ENCODE results near the gene MCC.

MCC gene

DNA sequence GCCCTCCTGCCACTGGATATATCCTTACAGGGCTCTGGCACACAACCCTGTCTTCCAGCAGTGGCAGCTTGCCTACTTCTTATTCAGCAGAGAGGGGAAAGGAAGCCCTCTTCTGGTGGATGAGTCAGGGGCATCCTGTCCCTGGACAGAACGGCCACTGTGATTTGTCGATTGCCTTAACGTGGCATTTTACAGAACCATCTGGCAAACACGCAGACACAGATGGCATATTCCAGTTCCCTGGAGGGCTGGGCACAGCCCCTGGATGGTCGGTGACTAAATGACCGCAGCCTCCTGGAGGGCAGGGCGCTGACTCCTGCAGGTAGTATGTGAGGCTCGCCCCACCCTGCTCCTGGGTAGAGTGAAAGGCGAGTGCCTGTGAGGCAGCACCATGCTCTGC is 449.5 kb downstream of the MCC start:
- Histone ChIP-seq H3K4me3 (ENCODE audit: low read length) (no peak overlapping the region), H3K27ac (ENCODE audit: low read length) (no peak overlapping the region), H3K27me3 (ENCODE audit: control insufficient read depth, insufficient read depth, low read length) (no peaks in the 10 kb centered on the region), H3K4me1 (ENCODE audit: control insufficient read depth, low read depth, low read length) (peaks cover 21% of the 10 kb centered on the region), H3K9me3 (ENCODE audit: control insufficient read depth, low read depth, low read length) (no peaks in the 10 kb centered on the region), H3K36me3 (ENCODE audit: control insufficient read depth, low read depth, low read length) (peaks cover 6% of the 10 kb centered on the region), H3K9ac (ENCODE audit: low read length) (no peak overlapping the region)

- Histone ChIP-seq H3K9me3 (ENCODE audit: control insufficient read depth, low read depth, low read length) (no peaks in the 10 kb centered on the region), H3K4me1 (ENCODE audit: control insufficient read depth, low read depth, low read length) (peaks cover 23% of the 10 kb centered on the region), H3K36me3 (ENCODE audit: control insufficient read depth, low read depth, low read length) (peaks cover 3% of the 10 kb centered on the region), H3K27me3 (ENCODE audit: control insufficient read depth, insufficient read depth, low read length) (no peaks in the 10 kb centered on the region), H3K9ac (ENCODE audit: low read length) (no peak overlapping the region), H3K4me3 (ENCODE audit: low read length) (no peak overlapping the region), H3K27ac (ENCODE audit: low read length) (no peak overlapping the region)
Measured at GRCh38 chr5:113038136-113038535, 450.1 kb downstream of the MCC start.

- no peak overlapping the region for H3K9ac ChIP-seq (ENCODE audit: low read length)
- no peak overlapping the region for H3K4me3 ChIP-seq (ENCODE audit: low read length)
- no peak overlapping the region for H3K27ac ChIP-seq (ENCODE audit: low read length)
- H3K27me3 ChIP-seq (ENCODE audit: control insufficient read depth, insufficient read depth, low read length): no peaks in the 10 kb centered on the region
- no peaks in the 10 kb centered on the region for H3K9me3 ChIP-seq (ENCODE audit: control insufficient read depth, low read depth, low read length)
- H3K4me1 ChIP-seq (ENCODE audit: control insufficient read depth, low read depth, low read length): peaks cover 26% of the 10 kb centered on the region
- H3K36me3 ChIP-seq (ENCODE audit: control insufficient read depth, low read depth, low read length): no peaks in the 10 kb centered on the region
Measured at GRCh38 chr5:113036826-113037225, 451.4 kb downstream of the MCC start.

GRCh38 chr5:113036321-113036720 is 451.9 kb downstream of the MCC start:
- Histone ChIP-seq H3K36me3 (ENCODE audit: control insufficient read depth, low read depth, low read length) (no peaks in the 10 kb centered on the region), H3K9ac (ENCODE audit: low read length) (no peak overlapping the region), H3K4me3 (ENCODE audit: low read length) (no peak overlapping the region), H3K27me3 (ENCODE audit: control insufficient read depth, insufficient read depth, low read length) (no peaks in the 10 kb centered on the region), H3K27ac (ENCODE audit: low read length) (no peak overlapping the region), H3K9me3 (ENCODE audit: control insufficient read depth, low read depth, low read length) (no peaks in the 10 kb centered on the region), H3K4me1 (ENCODE audit: control insufficient read depth, low read depth, low read length) (peaks cover 30% of the 10 kb centered on the region)

DNA sequence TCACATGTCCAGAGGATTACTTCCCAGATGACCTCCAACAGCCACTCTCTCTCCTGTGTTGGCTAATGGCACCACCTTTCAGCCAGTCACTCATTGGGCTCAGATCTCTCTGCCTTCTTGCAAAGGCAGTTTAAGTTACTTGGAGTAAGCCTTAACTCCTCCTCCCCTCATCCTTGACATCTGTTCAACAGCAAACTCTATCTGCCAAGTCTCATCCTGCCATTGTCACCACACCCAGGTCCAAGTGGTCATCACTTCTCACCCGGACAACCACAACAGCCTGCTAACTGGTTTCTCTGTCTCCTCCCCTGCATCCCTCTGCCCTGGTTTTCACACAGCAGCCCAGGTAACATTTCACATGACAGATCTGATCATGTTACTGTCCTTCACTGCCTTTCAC is 453.2 kb downstream of the MCC start:
- Histone ChIP-seq H3K9me3 (ENCODE audit: control insufficient read depth, low read depth, low read length) (no peaks in the 10 kb centered on the region), H3K27me3 (ENCODE audit: control insufficient read depth, insufficient read depth, low read length) (no peaks in the 10 kb centered on the region), H3K4me3 (ENCODE audit: low read length) (no peak overlapping the region), H3K4me1 (ENCODE audit: control insufficient read depth, low read depth, low read length) (peaks cover 41% of the 10 kb centered on the region), H3K27ac (ENCODE audit: low read length) (no peak overlapping the region), H3K9ac (ENCODE audit: low read length) (no peak overlapping the region), H3K36me3 (ENCODE audit: control insufficient read depth, low read depth, low read length) (no peaks in the 10 kb centered on the region)

DNA sequence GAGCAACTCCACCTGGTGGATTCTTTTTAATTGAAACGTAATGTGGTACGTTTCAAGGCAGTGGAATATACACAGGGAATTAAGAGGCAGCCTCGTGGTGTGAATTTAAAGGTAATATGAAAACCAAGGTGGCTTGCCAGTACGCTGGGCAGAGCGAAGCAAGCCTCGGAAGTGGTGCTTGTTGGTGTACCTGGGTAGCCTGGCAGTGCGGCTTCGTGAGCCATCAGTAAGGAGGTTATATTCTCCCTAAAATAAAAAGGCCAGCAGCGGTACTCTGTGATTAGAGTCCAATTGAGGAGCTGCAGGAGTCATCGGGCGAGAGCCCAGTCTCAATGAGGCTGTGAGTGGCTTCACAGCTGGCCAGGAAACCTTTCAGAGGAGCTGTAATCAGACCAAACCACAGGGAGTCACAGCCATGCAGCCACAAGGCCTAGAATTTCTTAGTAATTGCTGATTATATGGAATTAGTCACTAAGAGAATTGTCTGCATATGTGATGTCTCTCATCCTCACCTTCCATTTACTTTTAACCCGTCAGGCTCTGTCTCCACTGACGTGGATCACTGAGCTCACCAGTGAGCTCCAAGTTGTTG is 454.0 kb downstream of the MCC start:
- peaks cover 42% of the 10 kb centered on the region for H3K4me1 ChIP-seq (ENCODE audit: control insufficient read depth, low read depth, low read length)
- no peaks in the 10 kb centered on the region for H3K27me3 ChIP-seq (ENCODE audit: control insufficient read depth, insufficient read depth, low read length)
- H3K9ac ChIP-seq (ENCODE audit: low read length): no peak overlapping the region
- H3K27ac ChIP-seq (ENCODE audit: low read length): no peak overlapping the region
- H3K4me3 ChIP-seq (ENCODE audit: low read length): no peak overlapping the region
- no peaks in the 10 kb centered on the region for H3K36me3 ChIP-seq (ENCODE audit: control insufficient read depth, low read depth, low read length)
- no peaks in the 10 kb centered on the region for H3K9me3 ChIP-seq (ENCODE audit: control insufficient read depth, low read depth, low read length)

DNA sequence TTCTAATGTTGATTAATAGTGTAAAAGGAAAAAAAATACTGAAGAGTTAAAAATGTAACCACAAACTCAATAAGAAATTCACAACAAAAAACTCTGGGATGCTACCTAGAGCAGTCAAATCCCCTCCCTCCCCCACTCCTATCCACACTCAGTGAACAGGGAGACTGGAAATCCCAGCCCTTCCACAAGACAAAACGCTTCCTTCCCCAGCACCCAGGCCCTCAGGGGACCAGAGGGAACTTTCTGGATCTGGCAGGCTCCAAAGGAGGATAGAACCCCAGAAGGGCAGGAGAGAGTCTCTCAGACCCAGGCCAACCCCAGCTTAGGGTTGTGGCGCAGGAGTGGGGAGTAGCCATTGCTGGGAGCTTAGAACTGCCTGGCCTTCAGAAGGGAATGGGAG is 456.7 kb downstream of the MCC start:
- H3K27me3 ChIP-seq (ENCODE audit: control insufficient read depth, insufficient read depth, low read length): no peaks in the 10 kb centered on the region
- peaks cover 37% of the 10 kb centered on the region for H3K4me1 ChIP-seq (ENCODE audit: control insufficient read depth, low read depth, low read length)
- peaks cover 22% of the 10 kb centered on the region for H3K36me3 ChIP-seq (ENCODE audit: control insufficient read depth, low read depth, low read length)

GRCh38 chr5:113031104-113031503 is 457.1 kb downstream of the MCC start:
- peaks cover 33% of the 10 kb centered on the region for H3K4me1 ChIP-seq (ENCODE audit: control insufficient read depth, low read depth, low read length)
- peaks cover 25% of the 10 kb centered on the region for H3K36me3 ChIP-seq (ENCODE audit: control insufficient read depth, low read depth, low read length)
- H3K27ac ChIP-seq (ENCODE audit: low read length): no peak overlapping the region
- no peak overlapping the region for H3K9ac ChIP-seq (ENCODE audit: low read length)
- H3K9me3 ChIP-seq (ENCODE audit: control insufficient read depth, low read depth, low read length): no peaks in the 10 kb centered on the region
- H3K4me3 ChIP-seq (ENCODE audit: low read length): no peak overlapping the region
- H3K27me3 ChIP-seq (ENCODE audit: control insufficient read depth, insufficient read depth, low read length): no peaks in the 10 kb centered on the region

More for the DNA sequence above, 456.7 kb downstream of the MCC start:
- H3K9ac ChIP-seq (ENCODE audit: low read length): no peak overlapping the region
- no peak overlapping the region for H3K4me3 ChIP-seq (ENCODE audit: low read length)
- H3K27ac ChIP-seq (ENCODE audit: low read length): peak overlapping the region; percentile 21
- H3K9me3 ChIP-seq (ENCODE audit: control insufficient read depth, low read depth, low read length): no peaks in the 10 kb centered on the region

GRCh38 chr5:113029614-113030013 is 458.6 kb downstream of the MCC start:
- Histone ChIP-seq H3K4me3 (ENCODE audit: low read length) (no peak overlapping the region), H3K4me1 (ENCODE audit: control insufficient read depth, low read depth, low read length) (peaks cover 28% of the 10 kb centered on the region), H3K27me3 (ENCODE audit: control insufficient read depth, insufficient read depth, low read length) (no peaks in the 10 kb centered on the region), H3K27ac (ENCODE audit: low read length) (no peak overlapping the region), H3K9ac (ENCODE audit: low read length) (no peak overlapping the region), H3K36me3 (ENCODE audit: control insufficient read depth, low read depth, low read length) (peaks cover 25% of the 10 kb centered on the region), H3K9me3 (ENCODE audit: control insufficient read depth, low read depth, low read length) (no peaks in the 10 kb centered on the region)

- H3K4me1 ChIP-seq (ENCODE audit: control insufficient read depth, low read depth, low read length): peaks cover 16% of the 10 kb centered on the region
- H3K27ac ChIP-seq (ENCODE audit: low read length): no peak overlapping the region
- no peak overlapping the region for H3K4me3 ChIP-seq (ENCODE audit: low read length)
- H3K9me3 ChIP-seq (ENCODE audit: control insufficient read depth, low read depth, low read length): no peaks in the 10 kb centered on the region
- H3K36me3 ChIP-seq (ENCODE audit: control insufficient read depth, low read depth, low read length): peaks cover 31% of the 10 kb centered on the region
- H3K27me3 ChIP-seq (ENCODE audit: control insufficient read depth, insufficient read depth, low read length): no peaks in the 10 kb centered on the region
- H3K9ac ChIP-seq (ENCODE audit: low read length): no peak overlapping the region
Measured at GRCh38 chr5:113027431-113027830, 460.8 kb downstream of the MCC start.

GRCh38 chr5:113027015-113027414 is 461.2 kb downstream of the MCC start:
- no peaks in the 10 kb centered on the region for H3K27me3 ChIP-seq (ENCODE audit: control insufficient read depth, insufficient read depth, low read length)
- no peaks in the 10 kb centered on the region for H3K9me3 ChIP-seq (ENCODE audit: control insufficient read depth, low read depth, low read length)
- H3K4me1 ChIP-seq (ENCODE audit: control insufficient read depth, low read depth, low read length): peaks cover 16% of the 10 kb centered on the region
- H3K9ac ChIP-seq (ENCODE audit: low read length): no peak overlapping the region
- peaks cover 31% of the 10 kb centered on the region for H3K36me3 ChIP-seq (ENCODE audit: control insufficient read depth, low read depth, low read length)
- H3K27ac ChIP-seq (ENCODE audit: low read length): no peak overlapping the region
- no peak overlapping the region for H3K4me3 ChIP-seq (ENCODE audit: low read length)

GRCh38 chr5:113026211-113026610 is 462.0 kb downstream of the MCC start:
- Histone ChIP-seq H3K36me3 (ENCODE audit: control insufficient read depth, low read depth, low read length) (peaks cover 31% of the 10 kb centered on the region), H3K27ac (ENCODE audit: low read length) (no peak overlapping the region), H3K27me3 (ENCODE audit: control insufficient read depth, insufficient read depth, low read length) (no peaks in the 10 kb centered on the region), H3K4me3 (ENCODE audit: low read length) (no peak overlapping the region), H3K9me3 (ENCODE audit: control insufficient read depth, low read depth, low read length) (no peaks in the 10 kb centered on the region), H3K4me1 (ENCODE audit: control insufficient read depth, low read depth, low read length) (peaks cover 10% of the 10 kb centered on the region), H3K9ac (ENCODE audit: low read length) (no peak overlapping the region)
